ENCODE measurements around the gene FNDC3A.

The FNDC3A gene

GRCh38 chr13:49184621-49185020 is 208.9 kb downstream of the FNDC3A start:
- Histone ChIP-seq H3K27me3 (ENCODE audit: control insufficient read depth in 1 of 2, insufficient read depth in 2 of 2, low read length in 2 of 2) (no peaks in the 10 kb centered on the region), H3K9ac (ENCODE audit: low read length in 2 of 2) (no peak overlapping the region), H3K27ac (ENCODE audit: low read length) (no peak overlapping the region), H3K9me3 (ENCODE audit: control insufficient read depth in 2 of 2, low read length in 2 of 2) (no peaks in the 10 kb centered on the region), H3K36me3 (ENCODE audit: control insufficient read depth in 2 of 2, insufficient read depth in 2 of 2, low read length in 2 of 2) (peaks cover 12 to 22% of the 10 kb centered on the region in 2 donors), H3K4me3 (ENCODE audit: low read length in 2 of 2) (no peak overlapping the region), H3K4me1 (ENCODE audit: control insufficient read depth, insufficient read depth, low read length) (no peaks in the 10 kb centered on the region)

DNA sequence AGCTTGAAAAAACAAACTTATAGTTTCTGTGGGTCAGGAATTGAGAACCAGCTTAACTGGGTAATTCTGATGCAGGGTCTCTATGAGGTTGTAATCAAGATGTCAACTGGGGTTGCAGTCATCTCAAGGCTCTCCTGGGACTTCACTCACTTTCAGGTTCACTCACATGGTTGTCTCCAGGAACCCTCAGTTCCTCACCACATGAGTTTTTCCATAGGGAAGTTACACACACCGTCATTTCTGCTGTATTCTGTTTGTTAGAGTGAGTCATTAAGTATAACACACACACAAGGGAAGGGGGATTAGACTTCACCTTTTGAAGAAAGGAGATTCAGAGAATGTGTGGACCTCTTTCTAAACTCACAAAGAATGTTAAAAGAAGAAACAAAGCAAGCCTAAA is 209.6 kb downstream of the FNDC3A start:
- Histone ChIP-seq H3K36me3 (ENCODE audit: control insufficient read depth in 2 of 2, insufficient read depth in 2 of 2, low read length in 2 of 2) (peaks cover 12 to 22% of the 10 kb centered on the region in 2 donors), H3K4me1 (ENCODE audit: control insufficient read depth, insufficient read depth, low read length) (no peaks in the 10 kb centered on the region), H3K9ac (ENCODE audit: low read length in 2 of 2) (no peak overlapping the region), H3K27ac (ENCODE audit: low read length) (no peak overlapping the region), H3K9me3 (ENCODE audit: control insufficient read depth in 2 of 2, low read length in 2 of 2) (no peaks in the 10 kb centered on the region), H3K4me3 (ENCODE audit: low read length in 2 of 2) (no peak overlapping the region), H3K27me3 (ENCODE audit: control insufficient read depth in 1 of 2, insufficient read depth in 2 of 2, low read length in 2 of 2) (no peaks in the 10 kb centered on the region)

- no peaks in the 10 kb centered on the region for H3K27me3 ChIP-seq (ENCODE audit: control insufficient read depth in 1 of 2, insufficient read depth in 2 of 2, low read length in 2 of 2)
- no peak overlapping the region for H3K4me3 ChIP-seq (ENCODE audit: low read length in 2 of 2)
- H3K9me3 ChIP-seq (ENCODE audit: control insufficient read depth in 2 of 2, low read length in 2 of 2) = no peaks in the 10 kb centered on the region
- H3K36me3 ChIP-seq (ENCODE audit: control insufficient read depth in 2 of 2, insufficient read depth in 2 of 2, low read length in 2 of 2) = peaks cover 12 to 25% of the 10 kb centered on the region in 2 donors
- H3K27ac ChIP-seq (ENCODE audit: low read length) = no peak overlapping the region
- no peak overlapping the region for H3K9ac ChIP-seq (ENCODE audit: low read length in 2 of 2)
- H3K4me1 ChIP-seq (ENCODE audit: control insufficient read depth, insufficient read depth, low read length) = no peaks in the 10 kb centered on the region
These were observed 215.2 kb downstream of the FNDC3A start for GRCh38 chr13:49190901-49191300.

DNA sequence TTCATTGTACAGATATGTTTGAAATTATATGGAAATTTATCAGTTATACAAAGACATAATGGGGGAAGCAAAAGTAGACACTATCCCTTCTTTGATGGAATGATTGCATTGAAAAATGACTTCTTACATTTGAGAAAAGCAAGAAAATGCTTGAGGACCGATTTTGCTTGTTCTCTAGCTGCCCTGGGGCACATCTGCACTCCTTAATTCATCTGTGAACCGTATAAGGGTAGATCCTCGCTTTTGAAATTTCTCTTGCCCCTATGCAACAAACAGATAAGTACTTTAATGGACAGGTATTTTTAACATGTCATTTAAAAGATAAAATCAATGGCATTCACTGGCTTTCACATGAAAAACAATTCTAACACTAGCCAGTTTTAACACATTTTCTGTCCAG is 230.9 kb downstream of the FNDC3A start:
- no peak overlapping the region for H3K9ac ChIP-seq (ENCODE audit: low read length in 2 of 2)
- H3K4me1 ChIP-seq (ENCODE audit: control insufficient read depth, insufficient read depth, low read length) = no peaks in the 10 kb centered on the region
- H3K27ac ChIP-seq (ENCODE audit: low read length) = no peak overlapping the region
- no peaks in the 10 kb centered on the region for H3K27me3 ChIP-seq (ENCODE audit: control insufficient read depth in 1 of 2, insufficient read depth in 2 of 2, low read length in 2 of 2)
- H3K36me3 ChIP-seq (ENCODE audit: control insufficient read depth in 2 of 2, insufficient read depth in 2 of 2, low read length in 2 of 2) = peaks cover 15% of the 10 kb centered on the region in 2 donors
- no peak overlapping the region for H3K4me3 ChIP-seq (ENCODE audit: low read length in 2 of 2)
- no peaks in the 10 kb centered on the region for H3K9me3 ChIP-seq (ENCODE audit: control insufficient read depth in 2 of 2, low read length in 2 of 2)

- H3K36me3 ChIP-seq (ENCODE audit: control insufficient read depth in 2 of 2, insufficient read depth in 2 of 2, low read length in 2 of 2) = peaks cover 7 to 8% of the 10 kb centered on the region in 2 donors
These were observed 232.9 kb downstream of the FNDC3A start for GRCh38 chr13:49208619-49209018.

GRCh38 chr13:49210114-49210513 is 234.4 kb downstream of the FNDC3A start:
- H3K27me3 ChIP-seq (ENCODE audit: control insufficient read depth in 1 of 2, insufficient read depth in 2 of 2, low read length in 2 of 2) = no peaks in the 10 kb centered on the region
- no peak overlapping the region for H3K27ac ChIP-seq (ENCODE audit: low read length)
- no peaks in the 10 kb centered on the region for H3K4me1 ChIP-seq (ENCODE audit: control insufficient read depth, insufficient read depth, low read length)
- H3K9me3 ChIP-seq (ENCODE audit: control insufficient read depth in 2 of 2, low read length in 2 of 2) = no peaks in the 10 kb centered on the region
- peaks cover 2 to 6% of the 10 kb centered on the region in 2 donors for H3K36me3 ChIP-seq (ENCODE audit: control insufficient read depth in 2 of 2, insufficient read depth in 2 of 2, low read length in 2 of 2)
- no peak overlapping the region for H3K4me3 ChIP-seq (ENCODE audit: low read length in 2 of 2)
- no peak overlapping the region for H3K9ac ChIP-seq (ENCODE audit: low read length in 2 of 2)

More at GRCh38 chr13:49208619-49209018, 232.9 kb downstream of the FNDC3A start:
- no peaks in the 10 kb centered on the region for H3K4me1 ChIP-seq (ENCODE audit: control insufficient read depth, insufficient read depth, low read length)
- H3K27ac ChIP-seq (ENCODE audit: low read length) = no peak overlapping the region
- H3K27me3 ChIP-seq (ENCODE audit: control insufficient read depth in 1 of 2, insufficient read depth in 2 of 2, low read length in 2 of 2) = no peaks in the 10 kb centered on the region
- H3K4me3 ChIP-seq (ENCODE audit: low read length in 2 of 2) = no peak overlapping the region
- H3K9ac ChIP-seq (ENCODE audit: low read length in 2 of 2) = no peak overlapping the region
- no peaks in the 10 kb centered on the region for H3K9me3 ChIP-seq (ENCODE audit: control insufficient read depth in 2 of 2, low read length in 2 of 2)

GRCh38 chr13:49210669-49211068 is 235.0 kb downstream of the FNDC3A start:
- Histone ChIP-seq H3K4me3 (ENCODE audit: low read length in 2 of 2) (no peak overlapping the region), H3K27me3 (ENCODE audit: control insufficient read depth in 1 of 2, insufficient read depth in 2 of 2, low read length in 2 of 2) (no peaks in the 10 kb centered on the region)

GRCh38 chr13:49213539-49213938 is 237.8 kb downstream of the FNDC3A start:
- Histone ChIP-seq H3K9ac (ENCODE audit: low read length in 2 of 2) (no peak overlapping the region), H3K4me1 (ENCODE audit: control insufficient read depth, insufficient read depth, low read length) (no peaks in the 10 kb centered on the region), H3K27ac (ENCODE audit: low read length) (no peak overlapping the region), H3K4me3 (ENCODE audit: low read length in 2 of 2) (no peak overlapping the region), H3K9me3 (ENCODE audit: control insufficient read depth in 2 of 2, low read length in 2 of 2) (no peaks in the 10 kb centered on the region), H3K27me3 (ENCODE audit: control insufficient read depth in 1 of 2, insufficient read depth in 2 of 2, low read length in 2 of 2) (peaks cover 0 to 2% of the 10 kb centered on the region in 2 donors), H3K36me3 (ENCODE audit: control insufficient read depth in 2 of 2, insufficient read depth in 2 of 2, low read length in 2 of 2) (no peaks in the 10 kb centered on the region)

More at GRCh38 chr13:49210669-49211068, 235.0 kb downstream of the FNDC3A start:
- H3K9me3 ChIP-seq (ENCODE audit: control insufficient read depth in 2 of 2, low read length in 2 of 2) = no peaks in the 10 kb centered on the region
- no peak overlapping the region for H3K9ac ChIP-seq (ENCODE audit: low read length in 2 of 2)
- no peaks in the 10 kb centered on the region for H3K4me1 ChIP-seq (ENCODE audit: control insufficient read depth, insufficient read depth, low read length)
- no peak overlapping the region for H3K27ac ChIP-seq (ENCODE audit: low read length)
- H3K36me3 ChIP-seq (ENCODE audit: control insufficient read depth in 2 of 2, insufficient read depth in 2 of 2, low read length in 2 of 2) = peaks cover 2 to 6% of the 10 kb centered on the region in 2 donors

DNA sequence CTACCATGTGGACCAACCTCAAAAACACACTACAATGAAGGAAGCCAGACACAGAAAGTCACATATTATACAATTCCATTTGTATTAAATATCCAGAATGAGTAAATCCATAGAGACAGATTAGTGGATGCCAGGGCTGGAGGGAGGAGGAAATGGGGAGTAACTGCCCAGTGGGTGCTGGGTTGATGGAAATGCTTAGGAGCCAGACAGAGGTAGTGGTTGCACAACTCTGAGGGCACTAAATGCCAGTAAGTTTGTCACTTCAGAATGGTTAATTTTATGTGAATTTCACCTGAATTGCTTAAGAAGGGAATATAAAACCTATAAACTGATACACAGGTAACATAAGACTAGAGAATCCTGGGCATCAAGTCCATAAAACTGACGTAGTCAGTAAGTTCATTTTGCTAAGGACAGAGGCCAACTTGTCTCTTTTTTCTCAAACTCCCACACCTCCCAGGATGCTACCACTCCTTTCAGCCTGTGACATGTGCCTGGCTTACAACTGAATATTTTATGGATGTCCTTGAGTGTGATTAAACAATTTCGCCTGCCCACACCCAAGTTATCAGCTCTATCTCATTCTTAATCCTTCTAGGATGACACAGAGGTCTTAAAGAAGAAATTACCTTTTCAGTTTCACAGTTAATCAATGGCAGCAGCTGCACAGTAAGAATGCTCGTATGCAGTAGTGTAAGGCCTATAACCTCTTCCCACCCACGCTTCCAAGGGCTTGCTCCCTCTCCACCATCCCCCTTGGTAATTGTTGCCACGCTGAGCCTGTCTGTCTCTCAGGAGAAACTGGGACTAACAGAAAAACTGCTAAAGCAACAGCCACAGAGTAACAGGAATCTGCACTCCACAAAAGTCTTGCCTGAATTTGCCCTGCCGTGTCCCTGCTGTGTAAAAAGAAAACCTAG is 238.5 kb downstream of the FNDC3A start:
- Histone ChIP-seq H3K4me1 (ENCODE audit: control insufficient read depth, insufficient read depth, low read length) (no peaks in the 10 kb centered on the region), H3K36me3 (ENCODE audit: control insufficient read depth in 2 of 2, insufficient read depth in 2 of 2, low read length in 2 of 2) (no peaks in the 10 kb centered on the region), H3K27ac (ENCODE audit: low read length) (no peak overlapping the region), H3K27me3 (ENCODE audit: control insufficient read depth in 1 of 2, insufficient read depth in 2 of 2, low read length in 2 of 2) (peaks cover 0 to 8% of the 10 kb centered on the region in 2 donors), H3K4me3 (ENCODE audit: low read length in 2 of 2) (no peak overlapping the region), H3K9ac (ENCODE audit: low read length in 2 of 2) (no peak overlapping the region), H3K9me3 (ENCODE audit: control insufficient read depth in 2 of 2, low read length in 2 of 2) (no peaks in the 10 kb centered on the region)

- H3K36me3 ChIP-seq (ENCODE audit: control insufficient read depth in 2 of 2, insufficient read depth in 2 of 2, low read length in 2 of 2) = no peaks in the 10 kb centered on the region
- H3K27ac ChIP-seq (ENCODE audit: low read length) = no peak overlapping the region
- no peak overlapping the region for H3K4me3 ChIP-seq (ENCODE audit: low read length in 2 of 2)
- no peak overlapping the region for H3K9ac ChIP-seq (ENCODE audit: low read length in 2 of 2)
- peaks cover 0 to 8% of the 10 kb centered on the region in 2 donors for H3K27me3 ChIP-seq (ENCODE audit: control insufficient read depth in 1 of 2, insufficient read depth in 2 of 2, low read length in 2 of 2)
- peaks cover 5% of the 10 kb centered on the region for H3K4me1 ChIP-seq (ENCODE audit: control insufficient read depth, insufficient read depth, low read length)
- H3K9me3 ChIP-seq (ENCODE audit: control insufficient read depth in 2 of 2, low read length in 2 of 2) = no peaks in the 10 kb centered on the region
These were observed 239.2 kb downstream of the FNDC3A start for GRCh38 chr13:49214917-49215376.

DNA sequence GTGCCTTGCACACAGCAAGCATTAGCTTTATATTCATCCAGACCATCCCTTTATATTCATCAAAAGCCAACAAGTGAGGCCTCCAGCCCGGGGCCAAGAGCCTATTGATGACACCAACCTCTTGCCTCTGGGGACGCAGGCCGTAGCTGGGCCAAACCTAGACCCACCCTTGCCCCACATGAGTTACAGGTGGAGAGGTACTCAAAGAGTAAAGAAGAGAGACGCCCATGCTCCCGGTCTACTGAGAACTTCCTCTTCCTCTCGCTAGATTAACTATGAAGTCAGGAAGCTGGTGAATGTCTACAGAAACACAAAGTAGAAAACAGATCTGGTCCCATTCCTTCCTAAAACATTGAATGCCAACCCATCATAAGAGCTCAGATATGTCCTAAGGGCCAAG is 240.6 kb downstream of the FNDC3A start:
- no peaks in the 10 kb centered on the region for H3K36me3 ChIP-seq (ENCODE audit: control insufficient read depth in 2 of 2, insufficient read depth in 2 of 2, low read length in 2 of 2)
- no peak overlapping the region for H3K9ac ChIP-seq (ENCODE audit: low read length in 2 of 2)
- H3K9me3 ChIP-seq (ENCODE audit: control insufficient read depth in 2 of 2, low read length in 2 of 2) = no peaks in the 10 kb centered on the region
- H3K27ac ChIP-seq (ENCODE audit: low read length) = no peak overlapping the region
- peaks cover 4 to 8% of the 10 kb centered on the region in 2 donors for H3K27me3 ChIP-seq (ENCODE audit: control insufficient read depth in 1 of 2, insufficient read depth in 2 of 2, low read length in 2 of 2)
- peaks cover 12% of the 10 kb centered on the region for H3K4me1 ChIP-seq (ENCODE audit: control insufficient read depth, insufficient read depth, low read length)
- no peak overlapping the region for H3K4me3 ChIP-seq (ENCODE audit: low read length in 2 of 2)

Measured in stomach smooth muscle (tissue), 2 donors.